GM23338 (cell line): Measurements from ENCODE around the gene METTL6.

Experiments
- EZH2 ChIP-seq: fragments of 200-600 bp; sonication (generic); IDR thresholded peaks from one replicate; pipeline ENCODE4 v1.8.0; 2017; ENCODE audit warnings: antibody characterized with exemption, mild to moderate bottlenecking, low read depth; ENCODE audit not compliant: unreplicated experiment
- POLR2AphosphoS5 ChIP-seq: IDR thresholded peaks from 2 replicates; pipeline ENCODE4 v1.6.1; 2016; ENCODE audit warnings: antibody characterized with exemption, low read depth
- ZNF114 ChIP-seq: fragments of 250-450 bp; sonication (Bioruptor Pico); IDR thresholded peaks from 2 replicates; pipeline ENCODE4 v1.5.0; 2020; ENCODE audit warnings: mild to moderate bottlenecking, moderate library complexity
- ZNF331 ChIP-seq: fragments of 250-450 bp; sonication (Bioruptor Pico); IDR thresholded peaks from 2 replicates; pipeline ENCODE4 v1.5.0; 2020; ENCODE audit warnings: low read depth, mild to moderate bottlenecking, moderate library complexity
- TF ChIP-seq, protein P1 (sequence below), 2 experiments: fragments of 200-600 bp in 1 of 2; sonication (generic) in 1 of 2; conservative IDR thresholded peaks; 2 replicates each; pipeline versions ENCODE4 v1.5.1 to v1.6.1; 2016 to 2017; ENCODE audit warnings: antibody characterized with exemption in 2 of 2, low read depth in 2 of 2, mild to moderate bottlenecking in 2 of 2, moderate library complexity in 1 of 2
- TF ChIP-seq, protein P2 (sequence below): IDR thresholded peaks from one replicate; pipeline ENCODE4 v1.6.1; 2018; ENCODE audit warnings: antibody characterized with exemption; ENCODE audit not compliant: unreplicated experiment

DNA sequence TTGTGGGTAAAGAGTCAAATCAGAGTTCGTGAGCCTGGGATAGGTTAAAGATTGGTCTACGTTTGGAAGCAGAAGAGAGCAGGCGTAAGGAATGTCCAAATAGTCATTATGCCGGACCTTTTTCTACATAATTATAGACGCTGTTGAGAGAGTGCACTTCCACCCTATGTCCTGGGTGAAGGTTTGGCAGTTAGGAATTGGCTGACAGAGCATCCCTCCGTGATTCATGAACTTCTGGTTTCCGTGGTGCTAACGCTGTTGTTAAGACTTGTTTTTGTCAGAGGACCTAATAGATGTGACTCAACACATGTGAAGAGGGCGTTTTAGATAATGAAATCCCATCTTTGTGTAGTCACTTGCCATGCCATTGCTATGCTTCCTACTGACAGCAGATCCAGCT lies 1.2 kb upstream of the METTL6 start:
- TF ChIP-seq, protein P1, sequence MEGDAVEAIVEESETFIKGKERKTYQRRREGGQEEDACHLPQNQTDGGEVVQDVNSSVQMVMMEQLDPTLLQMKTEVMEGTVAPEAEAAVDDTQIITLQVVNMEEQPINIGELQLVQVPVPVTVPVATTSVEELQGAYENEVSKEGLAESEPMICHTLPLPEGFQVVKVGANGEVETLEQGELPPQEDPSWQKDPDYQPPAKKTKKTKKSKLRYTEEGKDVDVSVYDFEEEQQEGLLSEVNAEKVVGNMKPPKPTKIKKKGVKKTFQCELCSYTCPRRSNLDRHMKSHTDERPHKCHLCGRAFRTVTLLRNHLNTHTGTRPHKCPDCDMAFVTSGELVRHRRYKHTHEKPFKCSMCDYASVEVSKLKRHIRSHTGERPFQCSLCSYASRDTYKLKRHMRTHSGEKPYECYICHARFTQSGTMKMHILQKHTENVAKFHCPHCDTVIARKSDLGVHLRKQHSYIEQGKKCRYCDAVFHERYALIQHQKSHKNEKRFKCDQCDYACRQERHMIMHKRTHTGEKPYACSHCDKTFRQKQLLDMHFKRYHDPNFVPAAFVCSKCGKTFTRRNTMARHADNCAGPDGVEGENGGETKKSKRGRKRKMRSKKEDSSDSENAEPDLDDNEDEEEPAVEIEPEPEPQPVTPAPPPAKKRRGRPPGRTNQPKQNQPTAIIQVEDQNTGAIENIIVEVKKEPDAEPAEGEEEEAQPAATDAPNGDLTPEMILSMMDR (conservative IDR thresholded peaks at IDR 0.05; ENCODE audit: low read depth in 2 of 2), result no peak
- TF ChIP-seq EZH2 (no peak), ZNF331 (CRISPR knock-in tag) (no peak), POLR2AphosphoS5 (no peak), ZNF114 (CRISPR knock-in tag) (no peak)
- TF ChIP-seq, protein P2, sequence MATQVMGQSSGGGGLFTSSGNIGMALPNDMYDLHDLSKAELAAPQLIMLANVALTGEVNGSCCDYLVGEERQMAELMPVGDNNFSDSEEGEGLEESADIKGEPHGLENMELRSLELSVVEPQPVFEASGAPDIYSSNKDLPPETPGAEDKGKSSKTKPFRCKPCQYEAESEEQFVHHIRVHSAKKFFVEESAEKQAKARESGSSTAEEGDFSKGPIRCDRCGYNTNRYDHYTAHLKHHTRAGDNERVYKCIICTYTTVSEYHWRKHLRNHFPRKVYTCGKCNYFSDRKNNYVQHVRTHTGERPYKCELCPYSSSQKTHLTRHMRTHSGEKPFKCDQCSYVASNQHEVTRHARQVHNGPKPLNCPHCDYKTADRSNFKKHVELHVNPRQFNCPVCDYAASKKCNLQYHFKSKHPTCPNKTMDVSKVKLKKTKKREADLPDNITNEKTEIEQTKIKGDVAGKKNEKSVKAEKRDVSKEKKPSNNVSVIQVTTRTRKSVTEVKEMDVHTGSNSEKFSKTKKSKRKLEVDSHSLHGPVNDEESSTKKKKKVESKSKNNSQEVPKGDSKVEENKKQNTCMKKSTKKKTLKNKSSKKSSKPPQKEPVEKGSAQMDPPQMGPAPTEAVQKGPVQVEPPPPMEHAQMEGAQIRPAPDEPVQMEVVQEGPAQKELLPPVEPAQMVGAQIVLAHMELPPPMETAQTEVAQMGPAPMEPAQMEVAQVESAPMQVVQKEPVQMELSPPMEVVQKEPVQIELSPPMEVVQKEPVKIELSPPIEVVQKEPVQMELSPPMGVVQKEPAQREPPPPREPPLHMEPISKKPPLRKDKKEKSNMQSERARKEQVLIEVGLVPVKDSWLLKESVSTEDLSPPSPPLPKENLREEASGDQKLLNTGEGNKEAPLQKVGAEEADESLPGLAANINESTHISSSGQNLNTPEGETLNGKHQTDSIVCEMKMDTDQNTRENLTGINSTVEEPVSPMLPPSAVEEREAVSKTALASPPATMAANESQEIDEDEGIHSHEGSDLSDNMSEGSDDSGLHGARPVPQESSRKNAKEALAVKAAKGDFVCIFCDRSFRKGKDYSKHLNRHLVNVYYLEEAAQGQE, result no peak
